Activated CD4-positive, alpha-beta T cell treated with anti-CD3 and anti-CD28 coated beads for 24 hours (primary cell): ENCODE data around the gene KCNJ9.
"Not testable (repeated sequence)": the region's sequence is repeated elsewhere in the genome, so short reads cannot be mapped to it uniquely, and the experiment has no call there.

Experiments
- DNase-seq, 2 donors: peaks; one replicate each; pipeline ENCODE4 v3.0.0-alpha.2; 2020; ENCODE audit warnings: low read depth in 2 of 2

Gene KCNJ9

DNA sequence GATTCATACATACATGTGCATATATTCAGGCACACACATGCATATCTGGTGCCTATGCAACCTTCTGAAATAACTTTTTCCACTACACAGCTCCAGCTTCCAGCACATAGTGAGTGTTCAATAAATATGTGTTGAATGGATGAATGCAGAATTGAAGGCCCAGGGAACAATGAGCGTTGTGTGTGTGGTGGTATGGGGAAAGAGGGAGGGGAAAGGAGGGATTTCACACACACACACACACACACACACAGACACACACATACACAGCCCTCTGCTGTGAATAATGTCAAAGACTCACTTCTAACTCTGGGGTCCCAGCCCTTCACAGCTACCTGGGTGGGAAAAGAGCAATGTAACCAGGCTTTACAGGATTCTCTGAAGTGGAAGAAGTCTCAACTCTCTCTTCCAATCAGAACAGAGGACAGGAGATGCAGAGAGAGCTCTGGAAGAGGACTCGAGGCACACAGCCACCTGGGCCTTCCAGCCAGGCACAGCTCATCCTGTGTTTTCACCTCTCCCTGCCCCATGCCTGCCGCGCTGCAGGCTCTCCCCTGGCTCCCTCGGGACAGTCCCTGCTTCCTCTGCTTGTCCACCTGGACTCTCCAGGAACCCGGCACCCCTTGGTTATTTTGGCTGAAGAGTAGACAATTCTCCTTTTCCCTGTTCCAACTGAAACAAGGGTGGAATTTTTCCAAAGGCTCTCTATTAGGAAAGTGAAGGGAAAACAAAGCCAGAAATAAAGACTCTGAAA, 22.5 kb downstream of the KCNJ9 start:
- no peak for DNase-seq

DNA sequence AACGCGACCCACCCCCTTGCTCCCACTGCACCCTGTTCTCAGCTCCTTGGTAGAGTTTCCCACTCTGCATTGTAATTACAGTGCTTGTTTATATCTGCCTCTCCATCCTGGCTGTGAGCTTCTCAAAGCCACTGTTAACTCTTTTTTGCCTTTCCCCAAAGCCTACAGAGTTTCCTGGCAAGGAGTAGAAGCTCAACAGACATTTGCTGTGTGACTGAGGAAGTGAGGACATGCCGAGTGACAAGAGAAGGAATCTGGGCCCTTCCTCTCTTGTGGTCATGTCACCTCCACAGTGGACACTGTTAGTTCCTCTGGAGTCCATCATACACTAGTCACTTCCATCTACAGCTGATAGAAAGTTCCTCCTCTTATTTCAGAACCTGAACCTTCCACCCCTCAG, 23.1 kb downstream of the KCNJ9 start:
- DNase-seq: no peak

DNA sequence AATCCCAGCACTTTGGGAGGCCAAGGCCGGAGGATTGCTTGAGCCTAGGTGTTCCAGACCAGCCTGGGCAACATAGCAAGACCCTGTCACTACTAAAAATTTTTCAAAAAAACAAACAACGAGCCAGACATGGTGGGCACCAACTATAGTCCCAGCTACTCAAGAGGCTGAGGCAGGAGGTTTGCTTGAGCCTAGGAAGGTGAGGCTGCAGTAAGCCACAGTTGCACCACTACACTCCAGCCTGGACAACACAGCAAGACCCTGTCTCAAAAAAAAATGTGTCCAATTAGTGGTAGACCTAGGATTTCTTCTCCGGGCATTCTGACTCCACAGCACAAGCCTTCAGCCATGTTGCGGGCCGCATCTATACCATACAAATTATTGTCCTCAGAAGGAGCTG, 23.8 kb downstream of the KCNJ9 start:
- no peak for DNase-seq

GRCh38 chr1:160107512-160107911, 26.2 kb downstream of the KCNJ9 start:
- no peak for DNase-seq

GRCh38 chr1:160108888-160109662, 27.7 kb downstream of the KCNJ9 start:
- peak in 1 of 2 donors; percentile 34 for DNase-seq

DNA sequence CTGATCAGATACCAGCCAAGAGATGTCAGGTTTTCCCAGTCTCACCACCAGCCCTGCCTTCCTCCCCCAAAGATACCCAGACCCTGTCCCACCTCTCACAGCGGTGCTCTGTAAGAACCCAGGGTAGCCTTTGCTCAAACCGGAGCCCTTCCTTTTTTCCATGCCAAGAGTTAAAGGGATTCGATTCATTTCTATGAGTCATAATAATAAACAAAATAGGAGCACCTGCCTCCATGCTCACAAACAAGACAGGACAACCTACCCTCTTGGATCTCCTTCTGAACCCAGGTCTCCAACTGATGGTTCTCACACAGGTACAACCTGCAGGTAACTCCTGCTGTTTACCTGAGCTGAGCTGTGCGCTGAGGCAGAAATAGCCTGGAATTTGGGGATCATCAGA, 28.3 kb downstream of the KCNJ9 start:
- no peak for DNase-seq

DNA sequence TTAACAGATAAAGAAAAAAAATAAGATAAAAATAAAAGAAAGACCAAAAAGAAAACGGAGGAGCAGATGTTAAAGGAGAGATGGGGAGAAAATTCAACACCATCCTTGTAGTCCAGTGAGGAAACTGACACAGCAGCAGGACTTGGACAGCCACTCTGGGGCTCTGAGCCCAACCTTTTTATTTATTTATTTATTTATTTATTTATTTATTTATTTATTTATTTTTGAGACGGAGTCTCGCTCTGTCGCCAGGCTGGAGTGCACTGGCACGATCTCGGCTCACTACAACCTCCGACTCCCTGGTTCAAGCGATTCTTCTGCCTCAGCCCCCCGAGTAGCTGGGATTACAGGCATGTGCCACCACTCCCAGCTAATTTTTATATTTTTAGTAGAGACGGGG, 30.1 kb downstream of the KCNJ9 start:
- DNase-seq: not testable (repeated sequence)

DNA sequence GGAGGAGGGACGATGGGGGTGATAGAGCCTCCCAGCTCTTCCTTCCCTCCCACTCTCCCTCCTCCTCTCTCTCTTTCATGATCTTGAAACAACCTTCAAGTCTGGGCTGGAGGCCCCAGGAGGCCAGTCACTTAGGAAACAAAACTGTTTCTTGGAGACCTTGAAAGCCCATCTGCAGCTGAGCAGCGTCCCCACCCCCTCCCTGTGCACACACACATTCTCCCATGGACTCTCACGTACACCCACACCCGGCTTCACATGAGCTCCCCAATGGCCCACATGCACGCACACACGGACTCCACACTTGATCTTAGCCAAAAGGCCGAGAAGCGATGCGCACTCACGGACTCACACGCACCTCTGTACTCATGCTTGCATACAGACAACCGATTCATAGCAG, 31.0 kb downstream of the KCNJ9 start:
- no peak for DNase-seq

GRCh38 chr1:160113407-160113806, 32.1 kb downstream of the KCNJ9 start:
- DNase-seq: no peak

- DNase-seq: no peak
Measured at GRCh38 chr1:160114085-160114484, 32.7 kb downstream of the KCNJ9 start.

- no peak for DNase-seq
Measured at GRCh38 chr1:160115545-160116282, 34.4 kb downstream of the KCNJ9 start, which contains the start of gene ATP1A2. ATP1A2 (plus strand) TSS chr1:160115759; CDS start chr1:160115862, 103 bp downstream.

GRCh38 chr1:160116283-160117147, 35.2 kb downstream of the KCNJ9 start:
- DNase-seq: no peak

GRCh38 chr1:160117300-160117699, 36.0 kb downstream of the KCNJ9 start:
- no peak for DNase-seq

GRCh38 chr1:160117709-160118183, 36.4 kb downstream of the KCNJ9 start:
- DNase-seq: no peak

- no peak for DNase-seq
Measured at GRCh38 chr1:160118928-160119327, 37.6 kb downstream of the KCNJ9 start.

GRCh38 chr1:160120797-160121196, 39.5 kb downstream of the KCNJ9 start:
- DNase-seq: no peak

DNA sequence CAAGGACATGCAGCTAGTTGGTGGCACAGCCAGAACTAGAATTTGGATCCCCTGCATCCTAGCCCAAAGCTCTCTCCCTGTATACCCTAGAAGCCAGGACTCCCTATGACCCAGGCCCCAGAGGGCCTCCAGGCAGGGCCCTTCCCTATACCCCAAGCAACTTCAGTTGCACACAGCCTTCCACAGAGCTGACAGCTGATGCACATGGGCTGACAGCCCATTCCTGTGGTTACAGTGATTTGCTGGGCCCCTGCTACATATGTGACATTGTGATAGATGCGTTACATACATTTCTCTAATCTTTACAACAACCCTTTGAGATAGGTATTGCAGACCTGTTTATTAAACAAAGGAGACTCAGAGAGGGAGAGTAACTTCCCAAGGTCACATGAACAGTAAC, 40.0 kb downstream of the KCNJ9 start:
- DNase-seq: no peak

DNA sequence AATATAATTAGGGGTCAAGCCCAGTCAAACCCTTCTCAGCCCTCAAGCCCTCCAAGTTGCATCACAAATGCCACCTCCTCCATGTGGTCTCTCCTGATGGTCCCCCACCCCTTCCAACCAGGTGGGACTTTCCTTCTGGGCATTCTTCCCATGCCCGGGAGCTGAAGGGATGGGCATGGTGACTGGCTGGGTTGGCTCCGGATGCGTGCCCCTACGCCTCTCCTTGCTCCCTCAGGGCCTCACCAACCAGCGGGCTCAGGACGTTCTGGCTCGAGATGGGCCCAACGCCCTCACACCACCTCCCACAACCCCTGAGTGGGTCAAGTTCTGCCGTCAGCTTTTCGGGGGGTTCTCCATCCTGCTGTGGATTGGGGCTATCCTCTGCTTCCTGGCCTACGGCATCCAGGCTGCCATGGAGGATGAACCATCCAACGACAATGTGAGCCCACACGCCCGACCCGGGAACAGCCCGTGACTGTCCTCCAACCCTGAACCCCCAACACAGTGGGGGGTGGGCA, 41.7 kb downstream of the KCNJ9 start:
- no peak for DNase-seq

- DNase-seq: no peak
Measured at GRCh38 chr1:160123726-160124125, 42.4 kb downstream of the KCNJ9 start.

- DNase-seq: no peak
Measured at GRCh38 chr1:160124705-160125478, 43.6 kb downstream of the KCNJ9 start.
